GM19025 (cell line): ENCODE data around the gene EFHC1.

Experiments used
- ATAC-seq: cut with Tn5 transposase; IDR thresholded peaks from one replicate; pipeline ENCODE4 v1.9.1; 2021; ENCODE audit warnings: mild to moderate bottlenecking, low read depth, moderate library complexity; ENCODE audit not compliant: unreplicated experiment

The EFHC1 gene

GRCh38 chr6:52535711-52536423, 115.7 kb downstream of the EFHC1 start:
- peak; percentile 2 for ATAC-seq

DNA sequence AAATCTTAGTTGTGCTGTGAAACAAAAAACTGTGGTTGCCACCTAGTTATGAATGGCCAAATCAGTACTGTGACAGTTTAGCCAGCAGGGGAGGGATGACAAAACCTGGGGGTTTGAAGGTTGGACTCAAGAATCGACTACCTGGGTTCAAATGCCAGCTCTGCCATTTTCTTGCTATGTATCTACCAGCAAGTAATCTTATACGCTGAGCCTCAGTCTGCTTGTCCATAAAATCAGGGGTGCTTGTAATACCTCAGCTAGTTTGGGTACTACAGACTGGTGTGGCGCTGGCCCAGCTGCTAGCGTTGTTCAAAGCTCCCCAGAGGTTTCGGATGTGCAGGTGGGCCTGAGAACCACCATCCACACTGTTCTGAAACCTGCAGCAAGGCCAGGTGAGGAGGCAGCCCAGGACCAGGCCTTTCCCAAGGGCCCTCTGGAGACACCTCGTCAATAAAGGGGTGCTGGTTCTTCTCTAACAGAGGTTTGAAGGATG, 116.3 kb downstream of the EFHC1 start:
- ATAC-seq: peak; percentile 23

GRCh38 chr6:52537001-52537753, 117.0 kb downstream of the EFHC1 start:
- ATAC-seq: peak; percentile 72

DNA sequence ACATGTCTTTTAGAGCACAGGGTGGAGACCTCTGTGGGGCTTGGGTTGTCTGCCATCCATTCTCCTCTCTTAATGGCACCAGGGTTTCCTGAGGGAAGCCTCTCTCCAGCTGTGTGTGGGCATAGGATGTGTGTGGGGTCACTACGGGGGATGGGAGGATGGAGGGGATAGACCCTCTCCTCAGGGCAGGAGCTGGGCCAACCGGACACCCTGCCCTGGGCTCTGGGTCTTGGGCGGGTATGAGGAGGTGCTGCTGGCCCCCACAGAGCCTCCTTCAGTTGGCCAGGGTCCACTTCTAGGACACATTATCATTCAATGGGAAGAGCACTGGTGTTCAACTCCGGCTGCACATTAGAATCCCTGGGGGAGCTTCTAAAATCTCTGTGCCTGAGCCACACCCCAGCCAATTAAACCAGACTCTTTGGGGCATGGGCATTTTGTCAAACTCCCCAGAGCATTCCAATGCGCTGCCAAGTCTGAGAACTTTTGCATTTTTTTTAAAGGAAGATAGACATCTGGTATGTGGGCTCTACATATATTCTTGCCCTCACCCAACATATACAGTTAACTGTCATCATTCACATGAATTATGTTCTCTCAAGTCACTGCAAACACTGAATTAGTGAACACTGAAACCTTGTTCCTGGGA, 118.2 kb downstream of the EFHC1 start:
- no peak for ATAC-seq

GRCh38 chr6:52538901-52539354, 118.8 kb downstream of the EFHC1 start:
- ATAC-seq: no peak

GRCh38 chr6:52539607-52540006, 119.5 kb downstream of the EFHC1 start:
- no peak for ATAC-seq

DNA sequence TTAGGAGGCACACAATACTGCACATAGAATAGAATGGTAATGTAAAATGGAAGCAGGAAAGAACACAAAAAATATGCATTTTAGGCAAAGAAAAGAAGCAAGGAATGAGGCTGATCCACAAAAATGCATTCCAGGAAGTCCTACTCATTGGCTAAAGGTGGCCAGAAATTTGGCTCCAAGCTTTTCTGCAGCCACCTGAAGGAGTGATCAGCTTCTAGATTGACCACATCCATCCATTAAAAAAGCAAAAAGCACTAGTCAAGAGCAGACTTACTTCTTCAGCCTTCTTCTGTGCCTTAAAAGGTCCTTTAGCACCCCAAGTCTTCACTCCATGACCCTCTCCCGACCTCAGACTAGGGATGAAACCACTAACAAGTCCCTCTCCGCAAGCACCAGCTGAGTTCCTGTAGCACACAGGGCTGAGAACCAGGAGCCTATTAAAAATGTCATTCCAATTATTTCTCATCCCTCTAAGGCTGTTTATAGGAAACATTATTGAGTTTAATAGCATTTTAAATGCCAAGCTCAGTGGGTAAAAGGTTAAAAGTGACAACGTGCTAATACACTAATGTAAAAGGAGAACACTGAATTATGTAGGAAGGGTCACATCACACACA, 120.3 kb downstream of the EFHC1 start:
- ATAC-seq: no peak

DNA sequence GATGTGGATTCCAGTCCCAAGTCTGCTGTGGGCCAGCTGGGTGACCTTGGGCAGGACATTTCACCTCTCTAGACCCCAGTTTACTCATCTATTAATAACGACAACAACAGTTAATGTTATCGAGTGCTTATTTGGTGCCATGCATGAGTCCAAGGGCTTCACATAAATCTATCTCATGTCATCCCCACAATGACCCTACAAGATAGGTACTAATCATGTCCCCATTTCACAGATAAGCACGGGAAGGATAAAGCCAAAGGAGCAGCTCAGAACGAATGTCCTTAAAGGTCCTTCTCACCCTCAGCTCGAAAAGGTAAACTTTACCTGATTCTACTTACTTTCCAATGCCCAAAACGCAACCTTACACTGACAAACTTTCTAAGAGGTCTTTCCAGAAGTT, 121.0 kb downstream of the EFHC1 start:
- ATAC-seq: no peak

DNA sequence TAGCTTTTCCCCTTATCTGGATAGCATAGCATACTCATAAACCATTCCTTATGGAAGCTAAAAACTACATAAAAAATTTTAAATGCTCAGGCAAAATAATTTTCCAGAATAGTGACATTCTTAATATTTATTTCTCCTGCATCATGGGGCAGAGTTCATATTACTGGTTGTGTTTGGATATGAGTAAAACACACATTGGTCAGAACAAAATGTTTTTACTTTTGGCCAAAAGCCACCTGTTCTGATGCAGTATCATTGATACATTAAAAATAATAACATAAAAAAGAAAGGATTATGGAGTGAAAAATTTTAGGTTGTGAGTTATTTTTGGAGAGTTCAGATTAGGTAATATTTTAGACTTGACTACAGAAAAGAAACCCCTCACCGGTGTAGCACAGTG, 123.1 kb downstream of the EFHC1 start:
- no peak for ATAC-seq

GRCh38 chr6:52543729-52544601, 123.8 kb downstream of the EFHC1 start:
- no peak for ATAC-seq

DNA sequence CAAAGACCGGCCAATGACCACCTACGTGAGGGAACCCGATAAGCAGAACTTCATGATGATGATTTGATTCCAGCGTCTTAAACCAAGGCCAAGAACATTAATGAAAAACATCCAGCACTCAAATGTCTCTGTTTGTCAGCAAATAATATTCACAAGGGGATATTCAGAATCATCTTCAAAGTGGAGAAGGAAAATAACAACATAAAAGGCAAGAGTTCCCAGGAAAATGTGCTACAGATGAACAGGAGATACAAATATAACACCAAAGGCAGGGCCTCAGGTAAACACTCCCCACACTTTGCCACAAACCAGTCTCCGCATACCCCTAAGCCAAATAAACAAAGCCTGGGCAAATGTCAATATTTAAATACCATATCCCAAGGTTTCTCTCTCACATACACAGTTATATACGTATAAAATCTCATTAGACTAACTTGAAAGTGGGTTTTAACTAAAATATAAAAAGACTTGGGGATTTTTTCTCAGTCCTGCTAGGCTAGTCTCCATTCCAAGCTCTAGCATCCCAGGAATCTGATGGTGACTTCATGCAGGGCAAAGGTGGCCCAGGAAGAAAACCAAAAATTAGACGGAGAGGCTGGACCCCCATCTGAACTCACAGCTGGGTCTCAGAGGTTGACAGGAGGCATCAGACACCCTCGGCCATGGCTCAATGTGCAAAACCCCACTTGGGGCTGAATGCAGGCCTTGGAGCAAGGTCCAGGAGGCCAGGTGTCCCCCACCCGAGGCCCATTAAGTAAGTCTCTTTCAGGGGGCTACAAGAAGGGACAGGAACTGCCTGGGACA, 124.7 kb downstream of the EFHC1 start:
- ATAC-seq: no peak

GRCh38 chr6:52545406-52546119, 125.4 kb downstream of the EFHC1 start:
- no peak for ATAC-seq

- peak; percentile 61 for ATAC-seq
Observed at GRCh38 chr6:52546192-52546591, 126.0 kb downstream of the EFHC1 start.

- ATAC-seq: peak; percentile 88
Observed at GRCh38 chr6:52546678-52547077, 126.5 kb downstream of the EFHC1 start.

DNA sequence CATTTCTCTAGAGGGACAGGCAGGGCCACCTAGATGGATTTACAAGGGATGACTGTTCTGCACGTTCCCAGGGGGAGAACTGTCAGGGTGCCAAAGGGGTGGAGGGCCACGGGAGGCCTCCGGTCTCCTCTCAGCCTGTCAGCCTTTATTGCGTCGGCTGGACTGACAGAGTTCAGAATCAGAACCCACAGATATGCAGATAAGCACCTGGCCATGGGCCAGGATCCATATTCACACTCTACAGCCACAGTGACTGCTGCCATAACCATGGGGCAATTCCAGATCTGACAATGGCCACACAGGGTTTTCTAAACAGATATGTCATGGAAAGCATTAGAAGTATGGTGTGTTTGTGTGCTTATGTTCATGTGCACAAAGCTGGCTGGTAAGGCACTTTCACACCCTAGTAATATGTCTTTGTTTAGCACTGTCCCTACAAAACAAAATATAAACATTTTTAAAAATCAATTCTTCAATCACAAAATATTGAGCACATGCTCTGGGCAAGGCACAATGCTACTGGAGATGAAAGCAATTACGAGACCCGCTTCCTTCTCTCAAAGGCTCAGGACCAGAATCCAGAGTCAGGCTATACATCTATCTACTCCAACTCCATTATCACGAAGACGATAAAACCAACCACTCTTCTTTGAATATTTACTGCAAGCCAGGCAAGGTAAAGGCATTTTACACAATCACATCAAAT, 127.7 kb downstream of the EFHC1 start:
- no peak for ATAC-seq

DNA sequence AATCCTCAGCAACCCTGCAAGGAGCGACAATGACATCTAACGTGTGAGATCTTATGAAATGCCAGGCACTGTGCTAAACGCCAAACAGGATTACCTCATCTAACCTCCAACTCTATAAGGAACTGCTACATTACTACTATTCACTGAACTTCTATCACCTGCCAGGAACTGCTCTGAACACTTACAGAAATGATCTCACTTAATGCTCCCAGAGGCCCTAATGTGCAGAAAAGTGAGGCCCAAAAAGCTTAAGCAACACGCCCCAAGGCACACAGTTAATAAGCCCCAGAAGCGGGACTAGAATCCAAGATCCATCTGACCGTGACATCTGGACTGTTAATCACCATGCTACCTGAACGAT, 128.2 kb downstream of the EFHC1 start:
- no peak for ATAC-seq

GRCh38 chr6:52548999-52549398, 128.9 kb downstream of the EFHC1 start:
- no peak for ATAC-seq

DNA sequence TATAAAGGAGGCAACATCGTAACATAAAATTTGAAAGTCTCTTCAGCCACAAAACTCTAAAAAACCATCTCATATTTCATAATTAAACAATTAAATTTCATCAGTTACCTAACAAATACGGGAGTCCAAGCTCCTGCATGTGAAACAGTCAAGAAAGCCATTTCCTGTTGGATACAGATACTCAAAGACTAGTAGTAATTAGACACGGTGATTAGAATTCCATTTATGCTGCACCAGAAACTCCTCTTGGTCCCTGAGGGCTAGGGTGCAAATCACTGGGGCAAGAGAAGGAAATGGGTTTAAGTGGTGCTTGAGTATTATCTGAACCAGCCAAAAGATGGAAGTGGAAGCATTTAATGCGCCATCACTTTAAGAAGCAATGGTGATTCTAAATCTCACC, 129.3 kb downstream of the EFHC1 start:
- no peak for ATAC-seq
